Liver (tissue), 9 donors: ENCODE measurements around the gene TMEM63C. TPM values are rescaled to one million over a fixed set of nuclear protein-coding genes. Genes with fewer than 3 reads are reported as not detected.

Experiments used
- DNase-seq: peaks from one replicate; pipeline ENCODE4 v3.0.0-alpha.2; 2017; ENCODE audit warnings: low spot score
- H3K27ac ChIP-seq, 2 donors: one replicate each; pipeline ENCODE4 v1.7.0; 2013; ENCODE audit warnings: inconsistent platforms in 2 of 2, low read length in 2 of 2, control low read depth in 1 of 2, low read depth in 1 of 2, mild to moderate bottlenecking in 1 of 2
- H3K27me3 ChIP-seq, 4 donors: one replicate each; pipeline versions ENCODE4 v1.6.1 to v1.7.0; 2013; ENCODE audit warnings: low read length in 3 of 4, inconsistent platforms in 1 of 4, mild to moderate bottlenecking in 1 of 4, moderate library complexity in 1 of 4; ENCODE audit not compliant: control insufficient read depth in 4 of 4, insufficient read depth in 4 of 4
- H3K36me3 ChIP-seq, 4 donors: one replicate each; pipeline versions ENCODE4 v1.6.1 to v1.7.0; 2013; ENCODE audit warnings: low read length in 3 of 4, mild to moderate bottlenecking in 3 of 4, low read depth in 1 of 4, moderate library complexity in 1 of 4; ENCODE audit not compliant: control insufficient read depth in 4 of 4, insufficient read depth in 3 of 4
- H3K4me1 ChIP-seq, 4 donors: one replicate each; pipeline versions ENCODE4 v1.6.1 to v1.7.0; 2013; ENCODE audit warnings: low read length in 3 of 4, mild to moderate bottlenecking in 3 of 4, moderate library complexity in 1 of 4; ENCODE audit not compliant: control insufficient read depth in 4 of 4, insufficient read depth in 4 of 4
- H3K4me3 ChIP-seq, 3 donors: one replicate each; pipeline versions ENCODE4 v1.6.1 to v1.7.0; 2013; ENCODE audit warnings: low read length in 3 of 3, control low read depth in 1 of 3, low read depth in 1 of 3, mild to moderate bottlenecking in 1 of 3
- H3K9ac ChIP-seq, 2 donors: one replicate each; pipeline ENCODE4 v1.7.0; 2013; ENCODE audit warnings: low read length in 2 of 2, mild to moderate bottlenecking in 2 of 2, moderate library complexity in 2 of 2, control low read depth in 1 of 2, low read depth in 1 of 2
- H3K9me3 ChIP-seq, 4 donors: one replicate each; pipeline versions ENCODE4 v1.6.1 to v1.7.0; 2013; ENCODE audit warnings: low read length in 3 of 4; ENCODE audit not compliant: control insufficient read depth in 4 of 4
- EGR1 ChIP-seq, 2 donors: IDR thresholded peaks; 2 replicates each; pipeline ENCODE4 v1.6.1; 2016 to 2018; ENCODE audit warnings: antibody characterized with exemption in 2 of 2, low read depth in 2 of 2
- FOXA1 ChIP-seq: IDR thresholded peaks from 2 replicates; pipeline ENCODE4 v1.6.1; 2016; ENCODE audit warnings: antibody characterized with exemption
- GABPA ChIP-seq, 2 donors: IDR thresholded peaks in 1 of 2; conservative IDR thresholded peaks in 1 of 2; 2 replicates each; pipeline ENCODE4 v1.6.1; 2016; ENCODE audit warnings: antibody characterized with exemption in 2 of 2, mild to moderate bottlenecking in 1 of 2, moderate library complexity in 1 of 2
- JUND ChIP-seq, 2 donors: IDR thresholded peaks; 2 replicates each; pipeline ENCODE4 v1.6.1; 2016; ENCODE audit warnings: antibody characterized with exemption in 2 of 2
- NR2F2 ChIP-seq: IDR thresholded peaks from 2 replicates; pipeline ENCODE4 v1.6.1; 2016; ENCODE audit warnings: antibody characterized with exemption
- RAD21 ChIP-seq, 2 donors: IDR thresholded peaks; 2 replicates each; pipeline ENCODE4 v1.6.1; 2016; ENCODE audit warnings: antibody characterized with exemption in 2 of 2, mild to moderate bottlenecking in 2 of 2
- RXRA ChIP-seq, 2 donors: IDR thresholded peaks; 2 replicates each; pipeline ENCODE4 v1.6.1; 2017 to 2018; ENCODE audit warnings: antibody characterized with exemption in 2 of 2, mild to moderate bottlenecking in 1 of 2
- SP1 ChIP-seq: IDR thresholded peaks from 2 replicates; pipeline ENCODE4 v1.6.1; 2018; ENCODE audit warnings: antibody characterized with exemption, mild to moderate bottlenecking
- YY1 ChIP-seq: IDR thresholded peaks from 2 replicates; pipeline ENCODE4 v1.6.1; 2016; ENCODE audit warnings: antibody characterized with exemption, mild to moderate bottlenecking
- ZBTB33 ChIP-seq: IDR thresholded peaks from 2 replicates; pipeline ENCODE4 v1.6.1; 2016; ENCODE audit warnings: antibody characterized with exemption
- WGBS: extraction: QIAGEN DNeasy Blood & Tissue Kit; methylation state at CpG from one replicate; pipeline ENCODE4 v1.1.7; 2013; 5-methylcytosine and 5-hydroxymethylcytosine counted together
- polyA plus RNA-seq, 2 donors: library from polyadenylated mRNA; stranded (reverse) in 1 of 2; unstranded in 1 of 2; fragments of 200-250 nt in 1 of 2; fragments of >200 nt in 1 of 2; fragmentation: Nextera tagmentation in 1 of 2; extraction: Ambion mirVana in 1 of 2; gene quantifications; one replicate each; pipeline versions ENCODE4 v1.2.1 to v1.2.3, GENCODE V29; 2013 to 2015
- total RNA-seq, 2 donors: library from RNA; depleted of rRNA; stranded (reverse); fragments of >200 nt; gene quantifications; one replicate each; pipeline ENCODE4 v1.2.3, GENCODE V29; 2014
- TF ChIP-seq, protein P1 (sequence below): IDR thresholded peaks from 2 replicates; pipeline ENCODE4 v1.6.1; 2016; ENCODE audit warnings: antibody characterized with exemption
- donor health status: healthy.
- donor health status: healthy.
- donor health status: healthy.
- donor health status: healthy.
- donor health status: healthy.

Gene TMEM63C
- total and polyA plus RNA-seq, 4 donors, result 0.13 to 1.6 (median 0.25) TPM; not detected in 1

- Histone ChIP-seq H3K4me3 (no peak overlapping the region), H3K27ac (no peak overlapping the region), H3K4me1 (no peaks in the 10 kb centered on the region), H3K27me3 (peaks cover 0 to 9% (median 1%) of the 10 kb centered on the region in 4 donors), H3K36me3 (no peaks in the 10 kb centered on the region), H3K9me3 (no peaks in the 10 kb centered on the region), H3K9ac (no peak overlapping the region)
- no peak for DNase-seq
- 77% methylated on average over 12 of the region's 12 CpGs for WGBS
- no peak for TF ChIP-seq EGR1 (IDR thresholded peaks at IDR 0.05; ENCODE audit: low read depth in 2 of 2)
- TF ChIP-seq SP1, result no peak
- TF ChIP-seq GABPA (IDR thresholded peaks at IDR 0.05 in 1 of 2, conservative IDR thresholded peaks at IDR 0.05 in 1 of 2), result no peak
Measured at GRCh38 chr14:77199590-77199989, 18.0 kb downstream of the TMEM63C start.

GRCh38 chr14:77200406-77200985 is 18.9 kb downstream of the TMEM63C start:
- Histone ChIP-seq H3K9ac (no peak overlapping the region), H3K27ac (no peak overlapping the region), H3K4me3 (no peak overlapping the region), H3K4me1 (no peaks in the 10 kb centered on the region), H3K27me3 (peaks cover 0 to 11% (median 1%) of the 10 kb centered on the region in 4 donors), H3K36me3 (no peaks in the 10 kb centered on the region), H3K9me3 (no peaks in the 10 kb centered on the region)
- WGBS, result 64% methylated on average over 7 of the region's 7 CpGs
- TF ChIP-seq EGR1 (IDR thresholded peaks at IDR 0.05; ENCODE audit: low read depth in 2 of 2) (no peak), YY1 (no peak)
- no peak for DNase-seq

- Histone ChIP-seq H3K9ac (no peak overlapping the region), H3K27me3 (peaks cover 0 to 7% (median 1%) of the 10 kb centered on the region in 4 donors), H3K36me3 (no peaks in the 10 kb centered on the region), H3K4me1 (no peaks in the 10 kb centered on the region), H3K4me3 (no peak overlapping the region), H3K27ac (no peak overlapping the region), H3K9me3 (no peaks in the 10 kb centered on the region)
- 89% methylated on average over 4 of the region's 4 CpGs for WGBS
- DNase-seq, result no peak
- TF ChIP-seq, protein P1, sequence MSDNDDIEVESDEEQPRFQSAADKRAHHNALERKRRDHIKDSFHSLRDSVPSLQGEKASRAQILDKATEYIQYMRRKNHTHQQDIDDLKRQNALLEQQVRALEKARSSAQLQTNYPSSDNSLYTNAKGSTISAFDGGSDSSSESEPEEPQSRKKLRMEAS, result no peak
- TF ChIP-seq ZBTB33 (no peak), GABPA (IDR thresholded peaks at IDR 0.05 in 1 of 2, conservative IDR thresholded peaks at IDR 0.05 in 1 of 2) (no peak), YY1 (no peak), FOXA1 (no peak), EGR1 (IDR thresholded peaks at IDR 0.05; ENCODE audit: low read depth in 2 of 2) (no peak), NR2F2 (no peak), RAD21 (IDR thresholded peaks at IDR 0.05) (no peak), JUND (IDR thresholded peaks at IDR 0.05) (no peak), RXRA (IDR thresholded peaks at IDR 0.05) (no peak)
Measured at GRCh38 chr14:77201696-77202095, 20.1 kb downstream of the TMEM63C start.
